Measurements from ENCODE around the gene RSBN1. TPM values are rescaled to one million over a fixed set of nuclear protein-coding genes. Genes with fewer than 3 reads are reported as not detected.
"Not testable (repeated sequence)": the region's sequence is repeated elsewhere in the genome, so short reads cannot be mapped to it uniquely, and the experiment has no call there.

The RSBN1 gene
- total RNA-seq, 1 experiment from 2014 or later: 9.9 TPM

- no peak for TF ChIP-seq CTCF (IDR thresholded peaks at IDR 0.05; ENCODE audit: unreplicated experiment)
- CTCF ChIA-PET: no interaction called here
These were observed 55.8 kb downstream of the RSBN1 start for GRCh38 chr1:113756461-113756860.

GRCh38 chr1:113753333-113753732, 58.9 kb downstream of the RSBN1 start:
- BruUV-seq (replicated peaks); intact Hi-C loops (cut with micrococcal nuclease; ENCODE audit: unreplicated experiment); CTCF ChIA-PET; H3K9me3 Mint-ChIP-seq (ENCODE audit: low read depth, unreplicated experiment); H3K27me3 Mint-ChIP-seq (ENCODE audit: unreplicated experiment); H3K4me3 Mint-ChIP-seq (ENCODE audit: low read depth, unreplicated experiment); DNase-seq; H3K4me1 Mint-ChIP-seq (ENCODE audit: low read depth, unreplicated experiment); H3K27ac Mint-ChIP-seq (ENCODE audit: unreplicated experiment): not testable (repeated sequence)
- peaks cover 12% of the 10 kb centered on the region for H3K36me3 Mint-ChIP-seq (ENCODE audit: insufficient read depth, unreplicated experiment)

More at GRCh38 chr1:113756461-113756860, 55.8 kb downstream of the RSBN1 start:
- Mint-ChIP-seq H3K27ac (ENCODE audit: unreplicated experiment) (no peak overlapping the region), H3K36me3 (ENCODE audit: insufficient read depth, unreplicated experiment) (peaks cover 25% of the 10 kb centered on the region), H3K27me3 (ENCODE audit: unreplicated experiment) (no peaks in the 10 kb centered on the region), H3K4me1 (ENCODE audit: low read depth, unreplicated experiment) (no peaks in the 10 kb centered on the region), H3K9me3 (ENCODE audit: low read depth, unreplicated experiment) (no peaks in the 10 kb centered on the region), H3K4me3 (ENCODE audit: low read depth, unreplicated experiment) (no peak overlapping the region)
- DNase-seq: no peak
- no TSS peak for BruUV-seq (replicated peaks)
- intact Hi-C loops (cut with micrococcal nuclease; ENCODE audit: unreplicated experiment): no loop called here

GRCh38 chr1:113751516-113751915, 60.8 kb downstream of the RSBN1 start:
- H3K9me3 Mint-ChIP-seq (ENCODE audit: low read depth, unreplicated experiment): no peaks in the 10 kb centered on the region
- CTCF ChIA-PET: no interaction called here
- no peak for TF ChIP-seq CTCF (IDR thresholded peaks at IDR 0.05; ENCODE audit: unreplicated experiment)
- no peak overlapping the region for H3K4me3 Mint-ChIP-seq (ENCODE audit: low read depth, unreplicated experiment)
- no TSS peak for BruUV-seq (replicated peaks)
- no peak for DNase-seq
- intact Hi-C loops (cut with micrococcal nuclease; ENCODE audit: unreplicated experiment): no loop called here
- H3K36me3 Mint-ChIP-seq (ENCODE audit: insufficient read depth, unreplicated experiment): peaks cover 4% of the 10 kb centered on the region
- H3K27ac Mint-ChIP-seq (ENCODE audit: unreplicated experiment): no peak overlapping the region
- H3K27me3 Mint-ChIP-seq (ENCODE audit: unreplicated experiment): no peaks in the 10 kb centered on the region
- no peaks in the 10 kb centered on the region for H3K4me1 Mint-ChIP-seq (ENCODE audit: low read depth, unreplicated experiment)

- Mint-ChIP-seq H3K27me3 (ENCODE audit: unreplicated experiment) (no peaks in the 10 kb centered on the region), H3K36me3 (ENCODE audit: insufficient read depth, unreplicated experiment) (peaks cover 4% of the 10 kb centered on the region), H3K4me3 (ENCODE audit: low read depth, unreplicated experiment) (no peak overlapping the region), H3K27ac (ENCODE audit: unreplicated experiment) (no peak overlapping the region), H3K4me1 (ENCODE audit: low read depth, unreplicated experiment) (no peaks in the 10 kb centered on the region), H3K9me3 (ENCODE audit: low read depth, unreplicated experiment) (no peaks in the 10 kb centered on the region)
- no peak for TF ChIP-seq CTCF (IDR thresholded peaks at IDR 0.05; ENCODE audit: unreplicated experiment)
- no peak for DNase-seq
- CTCF ChIA-PET: no interaction called here
- intact Hi-C loops (cut with micrococcal nuclease; ENCODE audit: unreplicated experiment): no loop called here
- no TSS peak for BruUV-seq (replicated peaks)
These were observed 61.2 kb downstream of the RSBN1 start for GRCh38 chr1:113751114-113751513.

- H3K9me3 Mint-ChIP-seq (ENCODE audit: low read depth, unreplicated experiment): no peaks in the 10 kb centered on the region
- no peak overlapping the region for H3K27ac Mint-ChIP-seq (ENCODE audit: unreplicated experiment)
- intact Hi-C loops (cut with micrococcal nuclease; ENCODE audit: unreplicated experiment): no loop called here
- no peak for TF ChIP-seq CTCF (IDR thresholded peaks at IDR 0.05; ENCODE audit: unreplicated experiment)
- CTCF ChIA-PET: no interaction called here
- H3K4me1 Mint-ChIP-seq (ENCODE audit: low read depth, unreplicated experiment): peaks cover 11% of the 10 kb centered on the region
- peaks cover 4% of the 10 kb centered on the region for H3K36me3 Mint-ChIP-seq (ENCODE audit: insufficient read depth, unreplicated experiment)
- no peak for DNase-seq
- BruUV-seq (replicated peaks): no TSS peak
- H3K27me3 Mint-ChIP-seq (ENCODE audit: unreplicated experiment): no peaks in the 10 kb centered on the region
- no peak overlapping the region for H3K4me3 Mint-ChIP-seq (ENCODE audit: low read depth, unreplicated experiment)
These were observed 62.9 kb downstream of the RSBN1 start for GRCh38 chr1:113749402-113749801.
